Endothelial cell of umbilical vein (primary cell): ENCODE data around the gene STK17A. TPM values are rescaled to one million over a fixed set of nuclear protein-coding genes. Genes with fewer than 3 reads are reported as not detected.

Experiments used
- BruUV-seq: library from RNA; stranded (reverse); fragments of 400-500 nt; replicated peaks from 2 replicates; lab custom pipeline; 2021; lab: Mats Ljungman, UMichigan
- CTCF ChIA-PET: fragments of 300-600, 350-600 bp; sonication (Branson Sonifier 250); formaldehyde crosslinking; loops from one replicate; lab custom pipeline; 2021; ENCODE audit warnings: antibody characterized with exemption, inconsistent platforms; lab: Charles Lee
- POLR2A ChIA-PET: fragments of 300-600, 350-600 bp; sonication (Branson Sonifier 250); formaldehyde crosslinking; loops from one replicate; lab custom pipeline; 2021; ENCODE audit warnings: antibody characterized with exemption, inconsistent platforms; lab: Charles Lee
- DNase-seq: peaks from one replicate; pipeline ENCODE4 v3.0.0-alpha.2; 2011; ENCODE audit warnings: low read depth, low spot score
- FAIRE-seq: peaks from 2 replicates; lab custom pipeline; 2011; peaks lifted over from hg19 to GRCh38; lab: Jason Lieb, UNC
- H2AFZ ChIP-seq: 2 replicates; pipeline ENCODE4 v1.6.0; 2012; ENCODE audit warnings: low read depth, low read length, control low read depth, inconsistent platforms
- H3K27ac ChIP-seq: 2 replicates; pipeline ENCODE4 v1.5.1; 2011; ENCODE audit warnings: low read depth, mild to moderate bottlenecking, control low read depth, low read length, moderate library complexity; ENCODE audit not compliant: insufficient read depth
- H3K27me3 ChIP-seq, 2 experiments: 2 replicates each; pipeline versions ENCODE4 v1.6.0 to v1.6.1; 2011; ENCODE audit warnings: low read length in 2 of 2, mixed read lengths in 1 of 2; ENCODE audit not compliant: control insufficient read depth in 2 of 2, insufficient read depth in 2 of 2
- H3K36me3 ChIP-seq, 2 experiments: 2 replicates in 1 of 2; 3 replicates in 1 of 2; pipeline ENCODE4 v1.5.1; 2011; ENCODE audit warnings: low read length in 2 of 2, mild to moderate bottlenecking in 1 of 2, moderate library complexity in 1 of 2; ENCODE audit not compliant: control insufficient read depth in 2 of 2, insufficient read depth in 2 of 2; ENCODE audit errors: extremely low read depth in 1 of 2
- H3K4me1 ChIP-seq: 3 replicates; pipeline ENCODE4 v1.5.1; 2011; ENCODE audit warnings: mild to moderate bottlenecking, low read length; ENCODE audit not compliant: control insufficient read depth, insufficient read depth; ENCODE audit errors: extremely low read depth
- H3K4me2 ChIP-seq: 2 replicates; pipeline ENCODE4 v1.6.1; 2011; ENCODE audit warnings: low read length, control low read depth, mixed read lengths; ENCODE audit not compliant: insufficient read depth
- H3K4me3 ChIP-seq, 3 experiments: fragments of 200-600 bp in 1 of 3; sonication (generic), shearing (Covaris generic) in 1 of 3; replicated peaks in 1 of 3; 2 replicates each; pipeline ENCODE4 v1.5.1; 2011 to 2016; ENCODE audit warnings: control low read depth in 3 of 3, low read length in 3 of 3, mild to moderate bottlenecking in 2 of 3, inconsistent platforms in 1 of 3, low read depth in 1 of 3, moderate library complexity in 1 of 3; ENCODE audit not compliant: insufficient read depth in 1 of 3
- H3K79me2 ChIP-seq: 2 replicates; pipeline ENCODE4 v1.6.0; 2012; ENCODE audit warnings: low read length, inconsistent platforms; ENCODE audit not compliant: control insufficient read depth, insufficient read depth
- H3K9ac ChIP-seq: replicated peaks from 2 replicates; pipeline ENCODE3; 2011; ENCODE audit warnings: low read length, control low read depth; ENCODE audit not compliant: insufficient read depth; ENCODE audit errors: extremely low read depth
- H3K9me1 ChIP-seq: replicated peaks from 3 replicates; pipeline ENCODE4 v1.6.0; 2011; ENCODE audit warnings: mild to moderate bottlenecking, low read length; ENCODE audit not compliant: control insufficient read depth, insufficient read depth; ENCODE audit errors: extremely low read depth
- H3K9me3 ChIP-seq: replicated peaks from 2 replicates; pipeline ENCODE4 v1.5.1; 2012; ENCODE audit warnings: low read length, inconsistent platforms; ENCODE audit not compliant: control insufficient read depth, insufficient read depth
- H4K20me1 ChIP-seq: replicated peaks from 2 replicates; pipeline ENCODE3; 2011; ENCODE audit warnings: mild to moderate bottlenecking, low read length; ENCODE audit not compliant: control insufficient read depth, insufficient read depth; ENCODE audit errors: extremely low read depth
- EZH2 ChIP-seq: IDR thresholded peaks from 2 replicates; pipeline ENCODE4 v1.6.1; 2012; ENCODE audit warnings: borderline replicate concordance, low read depth, mild to moderate bottlenecking, moderate library complexity, low read length, inconsistent platforms; ENCODE audit not compliant: severe bottlenecking
- FOS ChIP-seq: IDR thresholded peaks from 2 replicates; pipeline ENCODE4 v1.6.1; 2011; ENCODE audit warnings: mild to moderate bottlenecking, low read length, moderate library complexity, borderline replicate concordance; ENCODE audit not compliant: insufficient read depth
- GATA2 ChIP-seq: IDR thresholded peaks from 2 replicates; pipeline ENCODE4 v1.7.0; 2011; ENCODE audit warnings: low read depth, mild to moderate bottlenecking, moderate library complexity, mixed read lengths, low read length; ENCODE audit not compliant: insufficient read length, insufficient read depth
- JUN ChIP-seq: IDR thresholded peaks from 2 replicates; pipeline ENCODE4 v1.6.1; 2011; ENCODE audit warnings: borderline replicate concordance, low read depth; ENCODE audit not compliant: insufficient read length, insufficient read depth
- MAX ChIP-seq: IDR thresholded peaks from 2 replicates; pipeline ENCODE4 v1.6.1; 2011; ENCODE audit not compliant: insufficient read depth, insufficient read length
- MYC ChIP-seq: IDR thresholded peaks from one replicate; pipeline ENCODE4 v1.6.1; 2011; ENCODE audit warnings: mild to moderate bottlenecking, low read depth, low read length
- POLR2A ChIP-seq: IDR thresholded peaks from 2 replicates; pipeline ENCODE4 v1.6.1; 2012; ENCODE audit warnings: low read depth, mild to moderate bottlenecking, control low read depth, low read length
- POLR2AphosphoS5 ChIP-seq: IDR thresholded peaks from 2 replicates; pipeline ENCODE4 v1.6.1; 2012; ENCODE audit warnings: low read depth, mild to moderate bottlenecking, control low read depth, low read length, moderate library complexity; ENCODE audit not compliant: insufficient read depth
- dilution Hi-C: fragments of 300-500 bp; cut with MboI; formaldehyde crosslinking; loops from one replicate; pipeline ENCODE4 v1.15.0; 2019; ENCODE audit warnings: low sequenced_read_pairs; ENCODE audit not compliant: extremely low pct_ligation_motif_present
- intact Hi-C: fragments of 100-400 bp; cut with micrococcal nuclease; formaldehyde crosslinking; loops from one replicate; pipeline ENCODE4 v1.10.0; 2022
- polyA plus RNA-seq, 4 experiments: library from polyadenylated mRNA; depleted of rRNA in 3 of 4; stranded (reverse) in 3 of 4; unstranded in 1 of 4; fragments of >200 nt; gene quantifications; 2 replicates each; pipeline versions ENCODE4 v1.2.1 to v1.2.3, GENCODE V29; 2011 to 2012; ENCODE audit warnings: missing spikeins in 1 of 4
- total RNA-seq: library from RNA; stranded (reverse); gene quantifications from 2 replicates; pipeline ENCODE4 v1.2.3, GENCODE V29; 2021
- TF ChIP-seq, protein P1 (sequence below), 2 donors: IDR thresholded peaks; 1 replicate in 1 of 2; 2 replicates in 1 of 2; pipeline ENCODE4 v1.5.1; 2011; ENCODE audit warnings: low read length in 2 of 2, mild to moderate bottlenecking in 2 of 2, moderate library complexity in 2 of 2, control low read depth in 1 of 2, inconsistent platforms in 1 of 2, low read depth in 1 of 2; ENCODE audit not compliant: insufficient read depth in 1 of 2; ENCODE audit errors: extremely low read depth in 1 of 2

The STK17A gene
- total and polyA plus RNA-seq, 2 donors (not counting 3 experiments of a cell fraction or from before 2014, with no cell fraction given): 11.7 to 58.8 TPM

GRCh38 chr7:43618073-43618472 is 35.2 kb downstream of the STK17A start:
- CTCF ChIA-PET: interaction anchor here (5.3 kb wide), 1 partner anchor 35 kb away, joined by 28 read pairs; the partner anchor contains the start of gene STK17A
- no peak overlapping the region for H3K4me2 ChIP-seq
- FAIRE-seq (no peak), DNase-seq (no peak)
- peaks cover 90% of the 10 kb centered on the region for H3K79me2 ChIP-seq
- POLR2A ChIA-PET: interaction anchor here (0.6 kb wide), 1 partner anchor 35 kb away, joined by 3 read pairs; the partner anchor contains the start of gene STK17A
- H3K9me3 ChIP-seq: no peaks in the 10 kb centered on the region
- H3K4me1 ChIP-seq: peaks cover 17% of the 10 kb centered on the region
- peaks cover 6 to 10% of the 10 kb centered on the region in 2 experiments for H3K36me3 ChIP-seq
- H4K20me1 ChIP-seq: no peaks in the 10 kb centered on the region
- H2AFZ ChIP-seq: no peak overlapping the region
- TF ChIP-seq POLR2AphosphoS5 (no peak), EZH2 (no peak), POLR2A (no peak), GATA2 (no peak), MAX (no peak), MYC (no peak), JUN (no peak), FOS (no peak)
- TF ChIP-seq, protein P1, sequence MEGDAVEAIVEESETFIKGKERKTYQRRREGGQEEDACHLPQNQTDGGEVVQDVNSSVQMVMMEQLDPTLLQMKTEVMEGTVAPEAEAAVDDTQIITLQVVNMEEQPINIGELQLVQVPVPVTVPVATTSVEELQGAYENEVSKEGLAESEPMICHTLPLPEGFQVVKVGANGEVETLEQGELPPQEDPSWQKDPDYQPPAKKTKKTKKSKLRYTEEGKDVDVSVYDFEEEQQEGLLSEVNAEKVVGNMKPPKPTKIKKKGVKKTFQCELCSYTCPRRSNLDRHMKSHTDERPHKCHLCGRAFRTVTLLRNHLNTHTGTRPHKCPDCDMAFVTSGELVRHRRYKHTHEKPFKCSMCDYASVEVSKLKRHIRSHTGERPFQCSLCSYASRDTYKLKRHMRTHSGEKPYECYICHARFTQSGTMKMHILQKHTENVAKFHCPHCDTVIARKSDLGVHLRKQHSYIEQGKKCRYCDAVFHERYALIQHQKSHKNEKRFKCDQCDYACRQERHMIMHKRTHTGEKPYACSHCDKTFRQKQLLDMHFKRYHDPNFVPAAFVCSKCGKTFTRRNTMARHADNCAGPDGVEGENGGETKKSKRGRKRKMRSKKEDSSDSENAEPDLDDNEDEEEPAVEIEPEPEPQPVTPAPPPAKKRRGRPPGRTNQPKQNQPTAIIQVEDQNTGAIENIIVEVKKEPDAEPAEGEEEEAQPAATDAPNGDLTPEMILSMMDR (IDR thresholded peaks at IDR 0.05; ENCODE audit: extremely low read depth in 1 of 2, insufficient read depth in 1 of 2, low read depth in 1 of 2, low read length in 2 of 2): no peak
- intact Hi-C loops (no loop called here), dilution Hi-C loops (no loop called here)
- H3K9ac ChIP-seq: no peak overlapping the region
- no peak overlapping the region for H3K4me3 ChIP-seq
- H3K27ac ChIP-seq: no peak overlapping the region
- H3K9me1 ChIP-seq: no peaks in the 10 kb centered on the region
- no TSS peak for BruUV-seq
- no peaks in the 10 kb centered on the region for H3K27me3 ChIP-seq
